ENCODE measurements around the gene LRRC3C.

Gene LRRC3C

GRCh38 chr17:39962642-39963220, 35.2 kb downstream of the LRRC3C start, which contains the start of gene GSDMA:
Gene GSDMA (plus strand): TSS chr17:39963004. CDS start chr17:39965688, 2,684 bp downstream.
- TF ChIP-seq, protein P1, sequence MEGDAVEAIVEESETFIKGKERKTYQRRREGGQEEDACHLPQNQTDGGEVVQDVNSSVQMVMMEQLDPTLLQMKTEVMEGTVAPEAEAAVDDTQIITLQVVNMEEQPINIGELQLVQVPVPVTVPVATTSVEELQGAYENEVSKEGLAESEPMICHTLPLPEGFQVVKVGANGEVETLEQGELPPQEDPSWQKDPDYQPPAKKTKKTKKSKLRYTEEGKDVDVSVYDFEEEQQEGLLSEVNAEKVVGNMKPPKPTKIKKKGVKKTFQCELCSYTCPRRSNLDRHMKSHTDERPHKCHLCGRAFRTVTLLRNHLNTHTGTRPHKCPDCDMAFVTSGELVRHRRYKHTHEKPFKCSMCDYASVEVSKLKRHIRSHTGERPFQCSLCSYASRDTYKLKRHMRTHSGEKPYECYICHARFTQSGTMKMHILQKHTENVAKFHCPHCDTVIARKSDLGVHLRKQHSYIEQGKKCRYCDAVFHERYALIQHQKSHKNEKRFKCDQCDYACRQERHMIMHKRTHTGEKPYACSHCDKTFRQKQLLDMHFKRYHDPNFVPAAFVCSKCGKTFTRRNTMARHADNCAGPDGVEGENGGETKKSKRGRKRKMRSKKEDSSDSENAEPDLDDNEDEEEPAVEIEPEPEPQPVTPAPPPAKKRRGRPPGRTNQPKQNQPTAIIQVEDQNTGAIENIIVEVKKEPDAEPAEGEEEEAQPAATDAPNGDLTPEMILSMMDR (IDR thresholded peaks at IDR 0.05; ENCODE audit: borderline replicate concordance, insufficient read depth, low read depth, low read length) = no peak
- no peak within 1 kb of the TSS for H3K4me3 ChIP-seq (ENCODE audit: low read depth, low read length)

GRCh38 chr17:39963829-39964228, 36.3 kb downstream of the LRRC3C start:
- TF ChIP-seq, protein P1 (IDR thresholded peaks at IDR 0.05; ENCODE audit: borderline replicate concordance, insufficient read depth, low read depth, low read length) = no peak
- no peak overlapping the region for H3K4me3 ChIP-seq (ENCODE audit: low read depth, low read length)

GRCh38 chr17:39965017-39965699, 37.6 kb downstream of the LRRC3C start:
- TF ChIP-seq, protein P1 (IDR thresholded peaks at IDR 0.05; ENCODE audit: borderline replicate concordance, insufficient read depth, low read depth, low read length) = no peak
- no peak overlapping the region for H3K4me3 ChIP-seq (ENCODE audit: low read depth, low read length)

DNA sequence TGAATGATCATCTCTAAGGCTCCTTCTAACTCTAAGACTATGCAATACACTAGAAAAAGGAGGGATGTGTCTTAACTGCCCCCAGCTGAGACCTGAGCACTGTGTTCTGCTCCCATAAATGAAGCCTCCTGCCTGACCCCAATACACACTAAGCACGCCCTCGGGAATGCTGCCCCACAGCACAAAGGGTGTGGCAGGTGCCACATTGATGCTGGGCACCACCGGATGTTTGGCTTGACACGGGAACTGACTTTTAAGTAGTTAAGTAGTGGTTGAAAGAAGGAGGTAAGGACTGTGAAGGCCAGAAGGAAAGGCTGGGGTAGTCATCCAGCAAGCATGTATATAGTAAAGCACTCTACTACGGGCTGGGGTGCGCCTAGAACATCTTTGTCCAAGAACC, 39.2 kb downstream of the LRRC3C start:
- H3K4me3 ChIP-seq (ENCODE audit: low read depth, low read length) = no peak overlapping the region
- TF ChIP-seq, protein P1 (IDR thresholded peaks at IDR 0.05; ENCODE audit: borderline replicate concordance, insufficient read depth, low read depth, low read length) = no peak

DNA sequence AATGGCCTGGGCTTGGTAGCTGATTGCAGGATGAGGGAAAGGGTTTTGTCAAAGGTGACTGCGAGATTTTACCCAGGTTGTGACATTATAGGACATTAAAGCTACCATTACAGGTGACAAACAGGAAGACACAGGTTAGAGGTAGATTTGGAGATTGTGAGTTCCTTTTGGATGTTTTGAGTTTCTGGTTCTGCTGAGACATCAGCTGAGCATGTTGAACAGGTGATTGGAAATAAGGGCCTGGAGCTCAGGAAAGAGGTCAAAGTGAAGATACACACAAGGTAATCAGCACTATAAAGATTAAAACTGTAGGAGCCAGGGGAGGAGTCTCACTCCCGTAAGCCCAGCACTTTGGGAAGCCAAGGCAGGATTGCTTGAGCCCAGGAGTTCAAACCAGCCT, 41.2 kb downstream of the LRRC3C start:
- H3K4me3 ChIP-seq (ENCODE audit: low read depth, low read length) = no peak overlapping the region
- TF ChIP-seq, protein P1 (IDR thresholded peaks at IDR 0.05; ENCODE audit: borderline replicate concordance, insufficient read depth, low read depth, low read length) = no peak

DNA sequence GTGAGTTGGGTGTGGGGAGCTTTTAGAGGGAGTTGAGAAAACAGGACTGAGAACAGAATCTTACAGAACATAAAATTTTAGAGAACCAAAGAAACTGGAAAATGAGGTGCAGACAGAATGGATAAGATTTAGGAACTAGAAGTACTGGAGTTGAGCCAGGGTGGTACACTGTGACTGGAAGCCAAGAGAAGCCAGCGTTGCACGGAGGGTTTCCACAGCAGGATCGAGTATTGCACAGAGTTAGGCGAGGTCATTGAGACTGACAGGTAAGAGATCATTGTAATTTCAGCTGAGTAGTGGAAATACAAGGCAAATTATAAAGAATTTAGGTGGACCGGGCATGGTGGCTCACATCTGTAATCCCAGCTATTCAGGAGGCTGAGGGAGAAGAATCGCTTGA, 41.8 kb downstream of the LRRC3C start:
- no peak overlapping the region for H3K4me3 ChIP-seq (ENCODE audit: low read depth, low read length)
- TF ChIP-seq, protein P1 (IDR thresholded peaks at IDR 0.05; ENCODE audit: borderline replicate concordance, insufficient read depth, low read depth, low read length) = no peak

GRCh38 chr17:39970157-39970692, 42.7 kb downstream of the LRRC3C start:
- no peak overlapping the region for H3K4me3 ChIP-seq (ENCODE audit: low read depth, low read length)
- TF ChIP-seq, protein P1 (IDR thresholded peaks at IDR 0.05; ENCODE audit: borderline replicate concordance, insufficient read depth, low read depth, low read length) = no peak

Measured in GM12875 (cell line).